GM23248 (cell line): Measurements from ENCODE around the gene E2F4.

Source experiments
- EZH2 ChIP-seq: fragments of 200-600 bp; sonication (generic); IDR thresholded peaks from 2 replicates; pipeline ENCODE4 v1.6.1; 2018; ENCODE audit warnings: antibody characterized with exemption, mild to moderate bottlenecking; ENCODE audit not compliant: insufficient read depth, poor library complexity, severe bottlenecking
- EZH2phosphoT487 ChIP-seq: fragments of 200-600 bp; sonication (generic); IDR thresholded peaks from 2 replicates; pipeline ENCODE4 v1.6.1; 2018; ENCODE audit warnings: antibody characterized with exemption, moderate library complexity, mild to moderate bottlenecking, low read depth; ENCODE audit not compliant: insufficient read depth

DNA sequence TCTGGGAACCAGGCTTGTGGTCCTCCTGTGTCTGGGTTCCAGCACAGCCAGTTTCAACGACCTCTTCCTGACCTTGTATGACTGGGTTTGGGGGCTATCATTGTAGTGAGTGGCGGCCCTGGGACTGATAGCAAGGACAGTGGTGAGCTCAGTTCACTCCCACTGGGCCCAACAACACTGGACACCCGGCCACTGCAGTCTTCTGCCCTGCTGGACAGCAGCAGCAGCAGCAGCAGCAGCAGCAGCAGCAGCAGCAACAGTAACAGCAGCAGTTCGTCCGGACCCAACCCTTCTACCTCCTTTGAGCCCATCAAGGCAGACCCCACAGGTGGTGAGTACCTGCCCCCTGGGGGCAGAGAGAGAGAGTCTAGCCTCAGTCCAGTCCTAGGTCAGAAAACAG, 3.7 kb downstream of the E2F4 start:
- no peak for TF ChIP-seq EZH2phosphoT487
- no peak for TF ChIP-seq EZH2
